ENCODE data around the gene PRDX1. TPM values are rescaled to one million over a fixed set of nuclear protein-coding genes. Genes with fewer than 3 reads are reported as not detected.

PRDX1 gene
- total and polyA plus RNA-seq, 2 of the 13 experiments (the other 11 are each of a cell fraction or from before 2014, with no cell fraction given): 761 to 1,898 TPM

GRCh38 chr1:45521413-45522323 lies at the start of gene PRDX1 (continued):
- TF ChIP-seq HOXA3 (CRISPR knock-in tag; IDR thresholded peaks at IDR 0.05): peak; percentile 85
- TF ChIP-seq MIER3 (CRISPR knock-in tag; IDR thresholded peaks at IDR 0.05; ENCODE audit: borderline replicate concordance): peak; percentile 91
- no peak for TF ChIP-seq KIAA2018 (CRISPR knock-in tag; IDR thresholded peaks at IDR 0.05; ENCODE audit: borderline replicate concordance)
- 0 out of 2 replicates have a peak, but pooled peaks have one; percentile 20 for TF ChIP-seq ZFP36L1 (CRISPR knock-in tag; IDR thresholded peaks at IDR 0.05)
- TF ChIP-seq ZNF101 (CRISPR knock-in tag; IDR thresholded peaks at IDR 0.05; ENCODE audit: borderline replicate concordance, low read depth): peak; percentile 95
- peak; percentile 82 for TF ChIP-seq MAFF (IDR thresholded peaks at IDR 0.05; ENCODE audit: low read depth, low read length)
- TF ChIP-seq ZNF737 (CRISPR knock-in tag; IDR thresholded peaks at IDR 0.05; ENCODE audit: borderline replicate concordance): peak; percentile 90; the same call in 1 of the 2 replicates
- 0 out of 2 replicates have a peak, but pooled peaks have one; percentile 45 for TF ChIP-seq BRD4 (CRISPR knock-in tag; IDR thresholded peaks at IDR 0.05)
- peak; percentile 90 for TF ChIP-seq THAP11 (CRISPR knock-in tag; IDR thresholded peaks at IDR 0.05)
- TF ChIP-seq GMEB1 (CRISPR knock-in tag; IDR thresholded peaks at IDR 0.05; ENCODE audit: borderline replicate concordance): peak; percentile 85
- peak; percentile 92 for TF ChIP-seq ZGPAT (CRISPR knock-in tag; IDR thresholded peaks at IDR 0.05)
- peak; percentile 71 for TF ChIP-seq BCL6 (CRISPR knock-in tag; IDR thresholded peaks at IDR 0.05)
- peak; percentile 40 for TF ChIP-seq HNRNPH1 (optimal IDR thresholded peaks at IDR 0.05; ENCODE audit: low read depth, low read length)
- TF ChIP-seq IRX3 (CRISPR knock-in tag; IDR thresholded peaks at IDR 0.05; ENCODE audit: borderline replicate concordance, low read depth): peak; percentile 72
- TF ChIP-seq SAP130 (CRISPR knock-in tag; IDR thresholded peaks at IDR 0.05; ENCODE audit: low read depth): peak; percentile 97
- TF ChIP-seq NPAS2 (CRISPR knock-in tag; IDR thresholded peaks at IDR 0.05; ENCODE audit: borderline replicate concordance): no peak
- peak; percentile 96 for TF ChIP-seq ZNF773 (CRISPR knock-in tag; IDR thresholded peaks at IDR 0.05; ENCODE audit: borderline replicate concordance)
- peak; percentile 59; the same call in 1 of the 2 replicates for TF ChIP-seq FOXJ3 (CRISPR knock-in tag; IDR thresholded peaks at IDR 0.05; ENCODE audit: borderline replicate concordance)

Measured in HepG2 (cell line).